Measurements from ENCODE around the gene KRT3.

- TF ChIP-seq ZZZ3 (IDR thresholded peaks at IDR 0.05; ENCODE audit: control insufficient read depth, insufficient read length, low read depth) (no peak), CTCF (IDR thresholded peaks at IDR 0.05 in 2 of 3, conservative IDR thresholded peaks at IDR 0.05 in 1 of 3; ENCODE audit: control insufficient read depth in 2 of 3, extremely low read depth in 1 of 3, insufficient read depth in 1 of 3, low read depth in 3 of 3, low read length in 3 of 3) (no peak), EP300 (IDR thresholded peaks at IDR 0.05; ENCODE audit: borderline replicate concordance in 1 of 2, control insufficient read depth in 1 of 2, low read depth in 2 of 2, low read length in 2 of 2) (no peak), BHLHE40 (IDR thresholded peaks at IDR 0.05; ENCODE audit: borderline replicate concordance in 1 of 2, low read depth in 2 of 2, low read length in 1 of 2) (no peak), PAX8 (IDR thresholded peaks at IDR 0.05) (no peak)
Observed at GRCh38 chr12:52798671-52799504, 3.0 kb upstream of the KRT3 start.

Measured in GM12878 (cell line).